IMR-90 (cell line): ENCODE data around the gene OPCML. TPM values are rescaled to one million over a fixed set of nuclear protein-coding genes. Genes with fewer than 3 reads are reported as not detected.

ENCODE experiments used
- ATAC-seq: fragments of 200-7000 bp; cut with Tn5 transposase; 2 replicates; pipeline ENCODE4 v1.9.1; 2020; ENCODE audit warnings: low read depth, mild to moderate bottlenecking, moderate library complexity
- BruUV-seq: library from RNA; stranded (reverse); fragments of 400-500 nt; replicated peaks from 2 replicates; lab custom pipeline; 2021; lab: Mats Ljungman, UMichigan
- CTCF ChIA-PET: fragments of 300-600 bp; formaldehyde crosslinking; extraction: SDS; loops from one replicate; lab custom pipeline; 2021; ENCODE audit warnings: antibody characterized with exemption; lab: Yijun Ruan, JAX
- POLR2A ChIA-PET: fragments of 300-600 bp; sonication (Branson Sonifier 250); formaldehyde crosslinking; loops from one replicate; lab custom pipeline; 2022; ENCODE audit warnings: antibody characterized with exemption; ENCODE audit not compliant: unreplicated experiment; lab: Charles Lee
- DNase-seq: peaks from one replicate; pipeline ENCODE4 v3.0.0; 2013
- H2AFZ ChIP-seq: replicated peaks from 2 replicates; pipeline ENCODE3; 2013; ENCODE audit warnings: low read length, mild to moderate bottlenecking; ENCODE audit not compliant: poor library complexity
- H2AK5ac ChIP-seq: 2 replicates; pipeline ENCODE4 v1.6.1; 2013; ENCODE audit warnings: low read depth, low read length, inconsistent platforms
- H2AK9ac ChIP-seq: replicated peaks from 2 replicates; pipeline ENCODE3; 2013; ENCODE audit warnings: mild to moderate bottlenecking, low read depth, low read length, moderate library complexity; ENCODE audit not compliant: poor library complexity
- H2BK120ac ChIP-seq: 2 replicates; pipeline ENCODE4 v1.6.1; 2013; ENCODE audit warnings: low read depth, low read length, inconsistent platforms
- H2BK15ac ChIP-seq: 3 replicates; pipeline ENCODE4 v1.6.1; 2013; ENCODE audit warnings: low read depth, low read length, inconsistent platforms
- H2BK20ac ChIP-seq: 2 replicates; pipeline ENCODE4 v1.6.1; 2013; ENCODE audit warnings: low read depth, mild to moderate bottlenecking, inconsistent platforms, low read length, moderate library complexity
- H2BK5ac ChIP-seq: 2 replicates; pipeline ENCODE4 v1.6.1; 2013; ENCODE audit warnings: mild to moderate bottlenecking, low read depth, low read length, inconsistent platforms; ENCODE audit not compliant: poor library complexity, severe bottlenecking
- H3K14ac ChIP-seq: replicated peaks from 2 replicates; pipeline ENCODE4 v1.6.1; 2013; ENCODE audit warnings: low read depth, low read length, inconsistent platforms
- H3K18ac ChIP-seq: 2 replicates; pipeline ENCODE4 v1.6.1; 2013; ENCODE audit warnings: low read depth, low read length, control low read depth
- H3K23ac ChIP-seq: 2 replicates; pipeline ENCODE4 v1.6.1; 2013; ENCODE audit warnings: low read depth, low read length, inconsistent platforms
- H3K27ac ChIP-seq: 2 replicates; pipeline ENCODE4 v1.5.1; 2013; ENCODE audit warnings: mild to moderate bottlenecking, control low read depth, low read length; ENCODE audit not compliant: insufficient read depth
- H3K27me3 ChIP-seq: 2 replicates; pipeline ENCODE4 v1.6.1; 2013; ENCODE audit warnings: low read length; ENCODE audit not compliant: control insufficient read depth, insufficient read depth
- H3K36me3 ChIP-seq: 2 replicates; pipeline ENCODE4 v1.6.1; 2013; ENCODE audit warnings: low read length, mixed read lengths; ENCODE audit not compliant: control insufficient read depth, insufficient read depth
- H3K4ac ChIP-seq: 2 replicates; pipeline ENCODE4 v1.6.1; 2013; ENCODE audit warnings: low read depth, low read length, inconsistent platforms
- H3K4me1 ChIP-seq: 2 replicates; pipeline ENCODE4 v1.6.1; 2013; ENCODE audit warnings: low read length, mixed read lengths; ENCODE audit not compliant: control insufficient read depth, insufficient read depth
- H3K4me2 ChIP-seq: 2 replicates; pipeline ENCODE4 v1.6.1; 2013; ENCODE audit warnings: low read depth, mild to moderate bottlenecking, control low read depth, low read length, moderate library complexity
- H3K4me3 ChIP-seq: 2 replicates; pipeline ENCODE4 v1.5.1; 2013; ENCODE audit warnings: low read depth, mild to moderate bottlenecking, control low read depth, low read length, moderate library complexity; ENCODE audit not compliant: insufficient read depth
- H3K56ac ChIP-seq: 2 replicates; pipeline ENCODE4 v1.6.1; 2013; ENCODE audit warnings: low read length, inconsistent platforms; ENCODE audit not compliant: insufficient read depth; ENCODE audit errors: extremely low read depth
- H3K79me1 ChIP-seq, 2 experiments: 2 replicates each; pipeline ENCODE4 v1.6.1; 2013; ENCODE audit warnings: low read length in 2 of 2, inconsistent platforms in 1 of 2, low read depth in 1 of 2
- H3K9ac ChIP-seq: 2 replicates; pipeline ENCODE4 v1.6.1; 2013; ENCODE audit warnings: low read depth, low read length, control low read depth
- H3K9me1 ChIP-seq: 2 replicates; pipeline ENCODE4 v1.6.1; 2013; ENCODE audit warnings: low read length, inconsistent platforms; ENCODE audit not compliant: insufficient read depth
- H3K9me3 ChIP-seq: 2 replicates; pipeline ENCODE4 v1.6.1; 2013; ENCODE audit warnings: low read length; ENCODE audit not compliant: control insufficient read depth, insufficient read depth
- H4K20me1 ChIP-seq: 2 replicates; pipeline ENCODE4 v1.6.1; 2013; ENCODE audit warnings: low read length, inconsistent platforms; ENCODE audit not compliant: insufficient read depth
- H4K5ac ChIP-seq: 2 replicates; pipeline ENCODE4 v1.6.1; 2013; ENCODE audit warnings: mild to moderate bottlenecking, low read depth, low read length, control low read depth
- H4K8ac ChIP-seq, 2 experiments: 2 replicates each; pipeline ENCODE4 v1.6.1; 2013; ENCODE audit warnings: low read depth in 2 of 2, low read length in 2 of 2, control low read depth in 1 of 2, inconsistent platforms in 1 of 2
- H4K91ac ChIP-seq: 2 replicates; pipeline ENCODE4 v1.6.1; 2013; ENCODE audit warnings: low read depth, low read length, inconsistent platforms; ENCODE audit not compliant: insufficient read depth
- MAZ ChIP-seq: IDR thresholded peaks from 2 replicates; pipeline ENCODE4 v1.6.1; 2012; ENCODE audit warnings: low read depth, mild to moderate bottlenecking, low read length, improper control_type of control experiment, moderate library complexity, borderline replicate concordance
- NFE2L2 ChIP-seq: fragments of 150-350 bp; IDR thresholded peaks from 2 replicates; pipeline ENCODE4 v1.6.1; 2016; ENCODE audit warnings: low read depth, mild to moderate bottlenecking, low read length
- RAD21 ChIP-seq: IDR thresholded peaks from 2 replicates; pipeline ENCODE4 v1.6.1; 2012; ENCODE audit warnings: low read length, improper control_type of control experiment
- RCOR1 ChIP-seq: IDR thresholded peaks from 2 replicates; pipeline ENCODE4 v1.6.1; 2012; ENCODE audit warnings: mild to moderate bottlenecking, low read length, improper control_type of control experiment; ENCODE audit not compliant: insufficient replicate concordance
- WGBS, 2 experiments: methylation state at CpG; one replicate each; pipeline versions ENCODE4 v1.1.5 to v1.1.7; 2013; ENCODE audit warnings: missing lambda C conversion rate in 2 of 2; ENCODE audit not compliant: insufficient read length in 1 of 2; ENCODE audit errors: extremely low coverage in 2 of 2; 5-methylcytosine and 5-hydroxymethylcytosine counted together
- dilution Hi-C: fragments of 300-500 bp; cut with HindIII; formaldehyde crosslinking; loops from one replicate; pipeline ENCODE4 v1.14.3; 2018; ENCODE audit warnings: low sequenced_read_pairs; ENCODE audit not compliant: unreplicated experiment
- in situ Hi-C: fragments of 300-500 bp; cut with MboI; formaldehyde crosslinking; loops from 3 replicates; pipeline ENCODE4 v1.14.3; 2019; ENCODE audit warnings: low sequenced_read_pairs, inconsistent platforms, mixed read lengths
- intact Hi-C: fragments of 100-400 bp; cut with micrococcal nuclease; formaldehyde crosslinking; loops from 2 replicates; pipeline ENCODE4 v1.10.0; 2022
- polyA plus RNA-seq, 3 experiments: library from polyadenylated mRNA; depleted of rRNA; stranded (reverse); fragments of >200 nt; gene quantifications; 2 replicates each; pipeline ENCODE4 v1.2.3, GENCODE V29; 2012; ENCODE audit warnings: low replicate concordance in 1 of 3
- total RNA-seq: library from RNA; depleted of rRNA; stranded (reverse); fragments of >200 nt; gene quantifications from 2 replicates; pipeline ENCODE4 v1.2.3, GENCODE V29; 2012

Gene OPCML
- total and polyA plus RNA-seq, 2 of the 4 experiments (the other 2 are of a cell fraction): under 0.01 to 2.6 TPM

DNA sequence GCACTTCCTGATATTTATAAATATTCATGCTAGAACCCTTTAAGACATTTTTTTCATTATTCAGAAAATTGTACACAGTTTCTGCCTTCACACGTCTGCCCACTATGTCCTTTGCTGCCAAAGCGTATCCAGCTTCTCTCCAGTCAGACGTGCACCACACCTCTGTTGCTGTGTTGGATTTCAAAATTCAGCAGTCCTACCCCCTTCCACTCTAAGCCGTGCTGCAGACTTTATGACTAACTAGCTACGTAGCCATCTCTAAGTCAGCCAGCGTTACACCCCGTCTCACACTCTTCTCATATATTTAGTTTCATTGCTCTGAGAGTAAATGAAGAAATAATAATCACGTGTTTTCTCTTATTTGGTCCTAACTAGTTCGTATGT, 28.2 kb upstream of the OPCML start:
- peaks cover 31% of the 10 kb centered on the region for H3K9me3 ChIP-seq
- no peaks in the 10 kb centered on the region for H3K4me1 ChIP-seq
- no TSS peak for BruUV-seq
- no peak overlapping the region for H4K5ac ChIP-seq
- in situ Hi-C loops (no loop called here), dilution Hi-C loops (no loop called here), intact Hi-C loops (no loop called here)
- H4K8ac ChIP-seq: no peak overlapping the region
- no peak overlapping the region for H2AFZ ChIP-seq
- H2BK20ac ChIP-seq: no peak overlapping the region
- no peaks in the 10 kb centered on the region for H3K36me3 ChIP-seq
- no peak overlapping the region for H3K4me2 ChIP-seq
- no peak overlapping the region for H3K27ac ChIP-seq
- no peak overlapping the region for H3K23ac ChIP-seq
- 20% methylated on average over 3 of the region's 9 CpGs; no CpG with 5 or more reads in 1 of the 2 experiments for WGBS, 2 experiments
- no peaks in the 10 kb centered on the region for H3K9me1 ChIP-seq
- ChIA-PET POLR2A (no interaction called here), CTCF (no interaction called here)
- no peaks in the 10 kb centered on the region for H4K20me1 ChIP-seq
- H3K79me1 ChIP-seq: no peaks in the 10 kb centered on the region
- H2BK5ac ChIP-seq: no peak overlapping the region
- no peak overlapping the region for H4K91ac ChIP-seq
- H3K4me3 ChIP-seq: no peak overlapping the region
- H2AK5ac ChIP-seq: no peak overlapping the region
- H3K9ac ChIP-seq: no peak overlapping the region
- H3K27me3 ChIP-seq: no peaks in the 10 kb centered on the region
- H2BK15ac ChIP-seq: no peak overlapping the region
- H3K56ac ChIP-seq: no peak overlapping the region
- H2BK120ac ChIP-seq: no peak overlapping the region
- ATAC-seq (no peak), DNase-seq (no peak)
- no peak overlapping the region for H3K14ac ChIP-seq
- no peak overlapping the region for H3K18ac ChIP-seq
- H3K4ac ChIP-seq: no peak overlapping the region
- no peak overlapping the region for H2AK9ac ChIP-seq
- TF ChIP-seq RCOR1 (no peak), NFE2L2 (no peak), RAD21 (no peak), MAZ (no peak)
